Lower leg skin (tissue), 4 donors: Measurements from ENCODE around the gene IER3. TPM values are rescaled to one million over a fixed set of nuclear protein-coding genes. Genes with fewer than 3 reads are reported as not detected.
A peak's percentile ranks its signal among the peaks of the same experiment; 100 is the strongest.

Experiments used
- DNase-seq, 2 donors: peaks; one replicate each; pipeline ENCODE4 v3.0.0-alpha.2; 2019; ENCODE audit warnings: low spot score in 2 of 2
- H3K4me3 ChIP-seq: fragments of 200-600 bp; sonication (generic); 2 replicates; pipeline ENCODE4 v1.5.1; 2017; ENCODE audit warnings: mild to moderate bottlenecking, low read depth; ENCODE audit not compliant: poor library complexity, severe bottlenecking
- POLR2A ChIP-seq, 2 donors: fragments of 450-650 bp; IDR thresholded peaks; one replicate each; pipeline ENCODE4 v1.6.1; 2016 to 2017; ENCODE audit warnings: antibody characterized with exemption in 2 of 2, mild to moderate bottlenecking in 1 of 2, moderate library complexity in 1 of 2
- WGBS, 2 donors: methylation state at CpG; one replicate each; pipeline ENCODE4 v1.1.5; 2018; 5-methylcytosine and 5-hydroxymethylcytosine counted together
- intact Hi-C: fragments of 100-400 bp; cut with DNase I; formaldehyde crosslinking; loops from one replicate; pipeline ENCODE4 v1.15.0; 2023; ENCODE audit warnings: low total_unique reads
- total RNA-seq, 4 donors: library from RNA; depleted of rRNA; stranded (reverse); fragments of >200 nt; gene quantifications; one replicate each; pipeline ENCODE4 v1.1.0, GENCODE V29; 2016
- TF ChIP-seq, protein P1 (sequence below), 3 donors: fragments of 450-650 bp; IDR thresholded peaks; one replicate each; pipeline ENCODE4 v1.5.1; 2016; ENCODE audit warnings: antibody characterized with exemption in 3 of 3, mild to moderate bottlenecking in 3 of 3, moderate library complexity in 2 of 3

The IER3 gene
- total RNA-seq, 4 donors from 2014 or later = 20.9 to 56.5 (median 33.3) TPM

DNA sequence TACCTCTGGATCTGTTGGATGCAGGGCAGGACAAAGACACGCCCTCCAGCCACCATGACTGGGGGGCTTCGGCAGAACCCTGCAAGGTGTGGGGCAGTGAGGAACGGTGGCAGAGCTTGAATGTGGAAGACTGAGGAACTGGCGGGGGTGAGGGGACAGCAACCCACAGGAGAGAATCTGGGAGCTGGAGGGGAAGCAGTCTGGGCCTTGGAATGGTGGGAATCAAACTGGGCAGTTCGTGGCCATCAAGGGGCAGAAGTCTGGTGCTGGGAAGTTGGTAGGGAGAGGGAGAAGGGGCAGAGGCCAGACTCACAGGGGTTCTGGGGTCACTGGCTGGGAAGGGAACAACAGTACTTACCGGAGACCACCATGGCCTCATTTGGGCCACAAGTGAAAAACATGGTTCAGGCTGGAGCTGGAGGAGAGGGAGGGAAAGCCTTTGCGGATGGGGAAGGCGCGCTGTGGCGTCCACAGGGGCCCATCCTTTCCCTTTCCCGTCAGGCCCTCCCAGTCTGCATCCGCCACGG lies 2.5 kb downstream of the IER3 start:
- WGBS, 2 donors = 13% methylated on average over 13 of the region's 13 CpGs
- intact Hi-C loops = loop anchor here (10.0 kb wide), 2 partner anchors 73 to 133 kb away; no protein-coding TSS in a partner anchor
- no peak for TF ChIP-seq POLR2A (IDR thresholded peaks at IDR 0.05)
- TF ChIP-seq, protein P1, sequence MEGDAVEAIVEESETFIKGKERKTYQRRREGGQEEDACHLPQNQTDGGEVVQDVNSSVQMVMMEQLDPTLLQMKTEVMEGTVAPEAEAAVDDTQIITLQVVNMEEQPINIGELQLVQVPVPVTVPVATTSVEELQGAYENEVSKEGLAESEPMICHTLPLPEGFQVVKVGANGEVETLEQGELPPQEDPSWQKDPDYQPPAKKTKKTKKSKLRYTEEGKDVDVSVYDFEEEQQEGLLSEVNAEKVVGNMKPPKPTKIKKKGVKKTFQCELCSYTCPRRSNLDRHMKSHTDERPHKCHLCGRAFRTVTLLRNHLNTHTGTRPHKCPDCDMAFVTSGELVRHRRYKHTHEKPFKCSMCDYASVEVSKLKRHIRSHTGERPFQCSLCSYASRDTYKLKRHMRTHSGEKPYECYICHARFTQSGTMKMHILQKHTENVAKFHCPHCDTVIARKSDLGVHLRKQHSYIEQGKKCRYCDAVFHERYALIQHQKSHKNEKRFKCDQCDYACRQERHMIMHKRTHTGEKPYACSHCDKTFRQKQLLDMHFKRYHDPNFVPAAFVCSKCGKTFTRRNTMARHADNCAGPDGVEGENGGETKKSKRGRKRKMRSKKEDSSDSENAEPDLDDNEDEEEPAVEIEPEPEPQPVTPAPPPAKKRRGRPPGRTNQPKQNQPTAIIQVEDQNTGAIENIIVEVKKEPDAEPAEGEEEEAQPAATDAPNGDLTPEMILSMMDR (IDR thresholded peaks at IDR 0.05) = no peak
- DNase-seq = no peak
- peak overlapping the region; percentile 74 for H3K4me3 ChIP-seq

DNA sequence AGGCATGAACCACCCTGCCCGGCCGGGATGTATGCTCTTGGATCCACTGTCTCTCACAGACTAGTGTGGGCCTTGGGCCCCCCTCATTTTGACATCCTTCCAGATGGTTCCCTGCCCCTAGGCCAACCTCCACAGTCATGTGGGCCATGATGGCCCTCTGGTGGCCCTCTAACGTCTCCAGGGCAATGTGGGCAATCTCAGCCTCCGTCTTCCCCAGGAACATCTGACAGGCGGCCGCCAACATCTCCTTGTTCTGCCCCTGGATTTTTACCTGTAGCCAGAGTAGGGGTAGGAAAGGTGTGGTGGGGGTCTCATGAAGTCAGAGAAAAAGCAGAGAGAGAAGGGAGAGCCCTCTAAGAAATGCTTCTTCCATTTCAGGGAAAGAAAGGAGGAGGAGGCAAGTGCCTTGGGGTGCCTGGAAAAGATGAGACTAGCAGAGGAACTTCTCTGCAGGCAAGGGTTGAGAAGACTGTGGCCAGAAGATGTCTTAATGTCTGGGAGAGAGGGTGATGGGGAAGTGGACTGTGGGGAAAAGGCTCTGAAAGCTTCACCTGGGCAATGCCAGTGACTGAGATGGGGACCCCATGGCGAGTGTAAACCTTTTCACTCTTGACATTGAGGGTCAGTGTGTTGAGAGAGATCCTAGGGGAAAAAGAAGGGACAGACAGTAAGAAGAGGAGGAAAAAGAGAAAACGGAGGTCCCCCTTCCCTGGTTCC lies 3.1 kb downstream of the IER3 start:
- 70 to 73% methylated on average over 8 of the region's 8 CpGs for WGBS, 2 donors
- DNase-seq = no peak
- H3K4me3 ChIP-seq = no peak overlapping the region
- no peak for TF ChIP-seq POLR2A (IDR thresholded peaks at IDR 0.05)
- TF ChIP-seq, protein P1 (IDR thresholded peaks at IDR 0.05) = no peak
- intact Hi-C loops = loop anchor here (10.0 kb wide), 2 partner anchors 74 to 134 kb away; no protein-coding TSS in a partner anchor

DNA sequence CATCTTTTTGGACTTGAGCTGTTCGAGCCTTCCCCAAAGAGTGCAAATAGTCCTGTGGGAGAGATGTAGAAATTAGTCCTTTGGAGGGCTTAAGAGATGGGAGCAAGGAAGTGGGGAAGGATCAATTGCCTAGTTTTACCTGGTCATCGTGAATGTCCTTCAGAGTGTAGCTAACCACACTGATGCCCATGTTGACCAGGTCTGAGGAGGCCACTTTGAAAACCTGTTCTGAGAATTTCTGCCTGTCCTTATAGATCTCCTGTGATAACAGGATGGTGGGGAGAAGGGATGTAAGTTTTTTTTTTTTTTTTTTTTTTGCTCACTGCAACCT lies 3.8 kb downstream of the IER3 start:
- DNase-seq = no peak
- intact Hi-C loops = loop anchor here (10.0 kb wide), 2 partner anchors 74 to 134 kb away; no protein-coding TSS in a partner anchor
- 93% methylated on average over 2 of the region's 2 CpGs for WGBS, 2 donors
- H3K4me3 ChIP-seq = no peak overlapping the region
- TF ChIP-seq, protein P1 (IDR thresholded peaks at IDR 0.05) = no peak
- no peak for TF ChIP-seq POLR2A (IDR thresholded peaks at IDR 0.05)

GRCh38 chr6:30738532-30738931 lies 5.8 kb downstream of the IER3 start:
- intact Hi-C loops = no loop called here
- WGBS, 2 donors = 86 to 87% methylated on average over 6 of the region's 6 CpGs
- DNase-seq = no peak
- TF ChIP-seq, protein P1 (IDR thresholded peaks at IDR 0.05) = no peak
- no peak for TF ChIP-seq POLR2A (IDR thresholded peaks at IDR 0.05)
- H3K4me3 ChIP-seq = no peak overlapping the region

- TF ChIP-seq POLR2A (IDR thresholded peaks at IDR 0.05) = no peak
- TF ChIP-seq, protein P1 (IDR thresholded peaks at IDR 0.05) = no peak
- intact Hi-C loops = no loop called here
- no peak for DNase-seq
- H3K4me3 ChIP-seq = no peak overlapping the region
- 80 to 88% methylated on average over 8 of the region's 8 CpGs for WGBS, 2 donors
Measured at GRCh38 chr6:30735668-30736314, 8.6 kb downstream of the IER3 start.
